Measurements from ENCODE around the gene CD3E. TPM values are rescaled to one million over a fixed set of nuclear protein-coding genes. Genes with fewer than 3 reads are reported as not detected.

The CD3E gene
- not detected in 2 replicates for polyA plus RNA-seq (2014; cell fraction: cytosol; rRNA removed)
- polyA plus RNA-seq (2014; cell fraction: nucleus; rRNA removed): not detected in 2 replicates

DNA sequence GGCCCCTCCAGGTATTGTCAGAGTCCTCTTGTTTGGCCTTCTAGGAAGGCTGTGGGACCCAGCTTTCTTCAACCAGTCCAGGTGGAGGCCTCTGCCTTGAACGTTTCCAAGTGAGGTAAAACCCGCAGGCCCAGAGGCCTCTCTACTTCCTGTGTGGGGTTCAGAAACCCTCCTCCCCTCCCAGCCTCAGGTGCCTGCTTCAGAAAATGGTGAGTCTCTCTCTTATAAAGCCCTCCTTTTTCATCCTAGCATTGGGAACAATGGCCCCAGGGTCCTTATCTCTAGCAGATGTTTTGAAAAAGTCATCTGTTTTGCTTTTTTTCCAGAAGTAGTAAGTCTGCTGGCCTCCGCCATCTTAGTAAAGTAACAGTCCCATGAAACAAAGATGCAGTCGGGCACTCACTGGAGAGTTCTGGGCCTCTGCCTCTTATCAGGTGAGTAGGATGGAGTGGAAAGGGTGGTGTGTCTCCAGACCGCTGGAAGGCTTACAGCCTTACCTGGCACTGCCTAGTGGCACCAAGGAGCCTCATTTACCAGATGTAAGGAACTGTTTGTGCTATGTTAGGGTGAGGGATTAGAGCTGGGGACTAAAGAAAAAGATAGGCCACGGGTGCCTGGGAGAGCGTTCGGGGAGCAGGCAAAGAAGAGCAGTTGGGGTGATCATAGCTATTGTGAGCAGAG, at the start of gene CD3E:
Gene CD3E, plus strand, starts transcription at position 163 of the 681 bp plus-strand sequence. Its CDS starts 223 bp downstream, at position 386.
- no peak for DNase-seq (ENCODE audit: low spot score)

- DNase-seq (ENCODE audit: low spot score): no peak
Observed at GRCh38 chr11:118258410-118258809, 46.1 kb upstream of the CD3E start.

DNA sequence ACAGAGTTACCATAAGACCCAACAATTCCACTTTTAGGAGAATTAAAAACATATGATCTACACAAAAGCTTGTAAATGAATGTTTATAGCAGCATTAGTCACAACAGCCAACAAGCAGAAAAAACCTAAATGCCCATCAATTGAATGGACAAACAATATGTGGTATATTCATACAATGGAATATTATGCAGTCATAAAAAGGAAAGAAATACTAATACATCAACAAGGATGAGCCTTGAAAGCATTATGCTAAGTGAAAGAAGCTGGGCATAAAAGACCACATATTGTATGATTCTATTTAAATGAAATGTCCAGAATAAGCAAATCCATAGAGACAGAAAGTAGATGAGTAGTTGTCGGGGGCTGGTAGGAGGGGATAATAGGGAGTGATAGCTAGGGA, 45.4 kb upstream of the CD3E start:
- no peak for DNase-seq (ENCODE audit: low spot score)

DNA sequence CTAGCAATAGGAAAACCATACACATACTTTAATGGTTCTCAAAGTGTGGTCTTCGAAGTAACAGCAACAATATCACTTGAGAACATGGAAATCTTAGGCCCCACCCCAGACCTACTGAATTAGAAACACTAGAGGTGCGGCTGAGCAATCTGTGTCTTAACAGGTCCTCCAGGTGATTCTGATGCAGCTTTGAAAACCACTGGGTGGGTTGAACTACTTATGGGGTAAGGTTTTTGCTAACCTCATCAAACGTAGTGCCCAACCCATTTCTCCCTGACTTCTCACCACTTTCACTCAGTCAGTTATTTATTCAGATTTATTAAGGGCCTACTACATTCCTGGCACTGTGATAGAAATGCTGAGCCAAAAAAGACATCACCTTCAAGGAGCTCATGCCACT, 44.2 kb upstream of the CD3E start:
- no peak for DNase-seq (ENCODE audit: low spot score)

DNA sequence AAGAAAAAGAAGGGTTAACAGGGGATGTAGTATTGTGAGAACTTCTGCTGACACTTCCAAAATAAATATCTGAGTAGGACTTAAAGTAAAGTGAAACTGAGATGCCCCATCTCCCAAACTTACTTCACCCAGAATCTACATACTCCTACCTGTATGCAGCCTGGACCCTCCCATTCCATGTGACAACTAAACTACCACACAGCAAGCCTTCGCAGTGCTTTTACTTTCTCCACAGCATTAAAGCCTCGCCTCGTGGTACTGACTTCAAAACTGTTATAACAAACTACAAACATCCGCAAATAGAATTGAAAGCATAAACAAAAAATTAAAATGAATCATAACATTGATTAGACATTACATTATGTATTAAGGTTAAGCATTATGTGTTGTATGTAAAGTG, 41.4 kb upstream of the CD3E start:
- no peak for DNase-seq (ENCODE audit: low spot score)

DNA sequence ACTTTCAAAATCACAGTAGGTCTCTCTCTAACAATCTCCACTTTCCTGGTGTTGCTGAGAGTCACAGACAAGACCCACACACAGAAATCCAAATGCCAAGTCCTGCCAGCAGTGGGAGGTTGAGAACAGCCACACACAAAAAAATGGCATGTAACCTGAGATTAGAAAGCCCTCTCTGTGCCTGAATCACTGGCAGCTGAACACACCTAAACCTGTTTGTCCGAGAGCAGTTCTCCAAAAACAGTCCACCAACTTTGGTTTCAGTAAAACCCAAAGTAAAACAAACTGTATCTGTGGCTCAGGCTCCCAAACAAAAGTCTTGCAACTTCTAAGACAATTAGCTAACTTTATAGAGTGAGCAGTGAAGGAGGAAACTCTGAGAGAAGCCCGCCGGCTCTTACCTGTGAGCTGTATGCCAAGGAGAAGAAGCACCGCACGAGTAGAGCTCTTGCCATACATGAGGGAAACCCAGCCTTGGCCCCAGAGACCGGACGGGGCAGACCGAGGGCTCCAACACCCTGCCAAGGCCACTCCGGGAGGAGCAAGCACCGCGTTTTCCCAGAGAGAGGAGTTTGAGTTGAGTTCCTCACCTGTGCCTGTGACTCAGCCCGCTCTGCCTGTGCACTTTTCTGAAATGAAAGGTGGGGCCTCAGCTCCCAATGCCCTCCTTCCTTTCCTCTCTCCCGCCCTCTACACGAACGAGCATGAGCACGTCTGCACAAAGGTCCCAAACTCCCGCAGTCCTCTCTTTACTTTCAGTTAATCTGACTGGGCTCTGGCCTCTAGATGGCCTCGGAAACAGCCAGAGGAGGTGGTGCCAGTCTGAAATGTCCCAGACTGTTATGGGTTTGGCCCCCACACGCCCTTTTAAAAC, 40.6 kb upstream of the CD3E start, which contains the start of gene MPZL2:
Gene MPZL2, minus strand, starts transcription at position 603 of the 874 bp plus-strand sequence. Its CDS starts 144 bp downstream, at position 459.
- no peak for DNase-seq (ENCODE audit: low spot score)

DNA sequence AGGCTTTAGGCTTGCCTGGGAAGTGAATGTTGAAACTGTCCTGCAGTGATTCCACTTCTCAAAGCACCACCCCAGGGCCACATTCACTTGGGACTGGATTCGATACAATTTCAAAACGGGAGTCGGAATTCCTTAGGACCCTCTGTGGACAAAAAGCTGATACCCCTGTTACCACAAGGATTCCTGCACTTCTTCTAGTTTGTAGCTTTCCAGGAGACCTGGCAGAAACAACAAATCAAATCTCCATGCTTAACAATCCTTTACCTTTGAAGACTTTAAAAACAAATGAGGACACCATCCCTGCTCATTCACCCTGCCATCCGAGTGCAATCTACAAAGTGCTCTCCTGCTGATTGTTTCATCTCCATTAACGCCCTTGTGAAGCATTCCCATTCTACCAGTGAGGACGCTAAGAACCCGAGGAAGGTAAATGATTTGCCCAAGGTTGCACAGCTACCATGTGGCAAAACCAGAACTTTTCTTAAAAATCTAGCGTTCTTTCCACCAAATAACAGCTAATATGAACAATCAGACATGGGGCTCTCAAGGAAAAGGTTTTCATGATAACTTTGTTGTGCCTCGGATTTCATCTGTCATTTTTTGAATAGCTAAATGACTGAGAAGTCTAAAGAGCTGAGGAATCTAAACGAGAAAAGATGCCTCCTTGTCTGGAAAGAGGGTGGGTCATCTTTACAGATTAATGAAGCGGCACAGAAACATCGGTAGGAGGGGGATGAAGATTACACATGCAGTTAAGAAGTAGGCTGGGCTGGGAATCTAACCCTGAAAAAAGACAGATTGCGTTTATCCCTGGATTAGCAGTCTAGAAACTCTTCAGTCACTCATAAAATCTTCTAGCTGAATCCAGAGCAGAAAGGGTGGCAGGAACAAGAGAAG, 39.7 kb upstream of the CD3E start:
- DNase-seq (ENCODE audit: low spot score): no peak

DNA sequence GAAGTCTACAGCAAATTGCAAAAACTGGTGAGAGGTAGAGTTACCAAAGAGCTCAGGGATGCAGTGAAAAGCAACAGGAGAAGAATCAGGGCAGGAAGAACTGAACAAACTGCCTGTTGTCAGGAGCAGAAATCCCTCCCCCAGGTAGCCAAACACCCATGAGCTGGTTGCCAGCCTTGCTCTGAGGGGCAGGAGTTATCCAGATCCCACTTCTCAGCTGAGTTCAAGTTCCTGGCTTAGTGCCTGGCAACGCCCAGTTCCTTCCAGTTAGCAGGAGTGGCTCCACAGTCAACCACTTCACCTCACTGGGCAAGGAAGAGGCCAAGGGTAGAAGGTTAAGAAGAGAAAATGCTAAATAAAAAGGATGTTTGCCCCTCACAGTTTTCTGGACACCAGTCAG, 38.6 kb upstream of the CD3E start:
- no peak for DNase-seq (ENCODE audit: low spot score)

DNA sequence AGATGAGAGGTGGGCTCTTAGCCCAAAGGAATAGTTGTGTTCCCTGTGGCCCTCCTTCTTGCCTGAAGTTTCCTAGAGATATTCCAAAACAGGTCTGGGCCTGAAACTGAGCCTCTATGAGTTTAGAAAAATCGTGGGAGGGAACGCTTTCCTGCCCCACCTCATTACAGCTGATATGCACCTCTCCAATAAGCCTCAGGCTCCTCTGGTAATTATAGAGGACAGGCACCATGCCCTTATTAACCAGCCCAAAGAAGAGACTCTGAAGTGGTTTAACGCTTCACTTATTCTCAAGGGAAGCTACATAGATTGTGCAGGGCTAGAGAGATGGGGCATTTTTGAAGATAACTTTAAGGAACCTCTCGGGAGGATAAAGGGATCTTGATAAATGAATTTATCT, 37.0 kb upstream of the CD3E start:
- no peak for DNase-seq (ENCODE audit: low spot score)

GRCh38 chr11:118272001-118272400, 32.5 kb upstream of the CD3E start:
- DNase-seq (ENCODE audit: low spot score): no peak

GRCh38 chr11:118274186-118274585, 30.3 kb upstream of the CD3E start:
- no peak for DNase-seq (ENCODE audit: low spot score)

GRCh38 chr11:118275176-118275575, 29.4 kb upstream of the CD3E start:
- DNase-seq (ENCODE audit: low spot score): no peak

DNA sequence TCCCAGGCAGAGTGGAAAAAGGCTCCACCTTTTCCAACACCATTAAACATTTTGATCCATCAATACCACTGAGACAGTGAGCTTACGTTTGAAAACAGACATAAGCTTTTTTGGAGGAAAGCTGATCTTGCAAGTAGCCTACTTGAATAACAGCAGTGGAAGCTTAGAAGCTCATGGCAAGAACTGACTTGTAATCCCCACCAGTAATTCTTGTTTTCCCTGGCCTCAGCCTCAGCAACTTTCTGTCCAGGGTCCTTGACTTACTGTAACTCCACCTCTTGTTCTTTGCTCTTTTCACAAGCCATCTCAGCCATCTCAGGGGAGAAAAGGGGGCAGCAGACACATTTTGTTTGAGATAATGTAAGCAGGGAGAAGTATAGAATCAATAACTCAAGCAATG, 28.1 kb upstream of the CD3E start:
- no peak for DNase-seq (ENCODE audit: low spot score)

- DNase-seq (ENCODE audit: low spot score): no peak
Observed at GRCh38 chr11:118277312-118277711, 27.2 kb upstream of the CD3E start.

GRCh38 chr11:118281284-118281683, 23.2 kb upstream of the CD3E start:
- no peak for DNase-seq (ENCODE audit: low spot score)

DNA sequence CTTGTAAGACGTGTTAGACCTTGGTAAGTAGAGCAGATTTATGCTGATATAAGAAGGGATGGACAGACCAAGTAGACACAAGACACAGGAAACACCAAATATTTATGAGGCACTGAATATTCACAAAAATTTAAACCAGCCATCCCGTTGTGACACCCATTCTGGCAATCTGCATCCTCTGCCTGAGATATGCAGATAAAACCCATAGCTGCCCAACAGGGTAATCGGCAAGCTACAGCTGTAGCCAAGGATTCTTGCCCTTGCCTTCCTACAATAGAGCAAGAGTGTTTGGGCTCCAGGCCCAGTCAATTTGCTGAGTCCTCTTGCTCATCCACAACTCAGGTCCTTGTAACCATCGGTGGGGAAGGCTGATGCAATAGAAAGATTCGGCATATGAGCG, 21.9 kb upstream of the CD3E start:
- no peak for DNase-seq (ENCODE audit: low spot score)

- no peak for DNase-seq (ENCODE audit: low spot score)
Observed at GRCh38 chr11:118283037-118283636, 21.4 kb upstream of the CD3E start.

- DNase-seq (ENCODE audit: low spot score): no peak
Observed at GRCh38 chr11:118283756-118284350, 20.7 kb upstream of the CD3E start.

DNA sequence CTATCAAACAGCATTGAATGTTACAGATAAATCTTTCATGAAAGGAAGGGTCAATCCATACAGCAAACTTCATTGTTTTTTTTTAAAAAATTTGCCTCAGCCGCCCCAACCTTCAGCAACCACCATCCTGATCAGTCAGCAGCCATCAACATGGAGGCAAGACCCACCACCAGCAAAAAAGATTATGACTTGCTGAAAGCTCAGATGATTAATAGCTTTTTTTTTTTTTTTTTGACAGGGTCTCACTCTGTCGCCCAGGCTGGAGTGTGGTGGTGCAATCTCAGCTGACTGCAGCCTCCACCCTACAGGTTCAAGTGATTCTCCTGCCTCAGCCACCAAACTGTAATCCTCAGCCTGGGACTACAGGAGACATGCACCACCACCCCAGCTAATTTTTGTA, 18.0 kb upstream of the CD3E start:
- no peak for DNase-seq (ENCODE audit: low spot score)

- DNase-seq (ENCODE audit: low spot score): no peak
Observed at GRCh38 chr11:118287006-118287405, 17.5 kb upstream of the CD3E start.

- no peak for DNase-seq (ENCODE audit: low spot score)
Observed at GRCh38 chr11:118289401-118289800, 15.1 kb upstream of the CD3E start.

All from SK-N-DZ (cell line).